Hepatocyte (in vitro differentiated cells): ENCODE data around the gene TAS2R46. TPM values are rescaled to one million over a fixed set of nuclear protein-coding genes. Genes with fewer than 3 reads are reported as not detected.

Source experiments
- DNase-seq: peaks from one replicate; pipeline ENCODE4 v3.0.0-alpha.2; 2016; ENCODE audit warnings: low spot score
- H2AFZ ChIP-seq: fragments of 200-600 bp; sonication (generic); 2 replicates; pipeline ENCODE4 v1.6.0; 2016; ENCODE audit warnings: antibody characterized with exemption, mild to moderate bottlenecking
- H3K27ac ChIP-seq: fragments of 200-600 bp; sonication (generic); 2 replicates; pipeline ENCODE4 v1.5.1; 2016; ENCODE audit warnings: mild to moderate bottlenecking
- H3K27me3 ChIP-seq: fragments of 200-600 bp; sonication (generic); 2 replicates; pipeline ENCODE4 v1.6.1; 2016
- H3K36me3 ChIP-seq: fragments of 200-600 bp; sonication (generic); replicated peaks from 2 replicates; pipeline ENCODE4 v1.5.1; 2016; ENCODE audit warnings: low read depth; ENCODE audit not compliant: insufficient read depth
- H3K4me1 ChIP-seq: fragments of 200-600 bp; sonication (generic); 2 replicates; pipeline ENCODE4 v1.5.1; 2016; ENCODE audit warnings: mild to moderate bottlenecking, moderate library complexity; ENCODE audit not compliant: insufficient read depth
- H3K4me2 ChIP-seq: fragments of 200-600 bp; sonication (generic); 2 replicates; pipeline ENCODE4 v1.6.0; 2016
- H3K4me3 ChIP-seq: fragments of 200-600 bp; sonication (generic); 2 replicates; pipeline ENCODE4 v1.5.1; 2016; ENCODE audit warnings: mild to moderate bottlenecking
- H3K79me2 ChIP-seq: fragments of 200-600 bp; sonication (generic); 2 replicates; pipeline ENCODE4 v1.6.0; 2017; ENCODE audit warnings: mild to moderate bottlenecking
- H3K9me2 ChIP-seq: fragments of 200-600 bp; sonication (generic); replicated peaks from 2 replicates; pipeline ENCODE4 v1.6.0; 2017; ENCODE audit warnings: mild to moderate bottlenecking; ENCODE audit not compliant: insufficient read depth
- H3K9me3 ChIP-seq: fragments of 200-600 bp; sonication (generic); 2 replicates; pipeline ENCODE4 v1.5.1; 2016; ENCODE audit warnings: low read depth, mild to moderate bottlenecking
- H4K20me1 ChIP-seq: fragments of 200-600 bp; sonication (generic); 2 replicates; pipeline ENCODE4 v1.6.0; 2016; ENCODE audit warnings: mild to moderate bottlenecking; ENCODE audit not compliant: insufficient read depth, poor library complexity, severe bottlenecking
- CTCF ChIP-seq: fragments of 200-600 bp; sonication (generic); IDR thresholded peaks from 2 replicates; pipeline ENCODE4 v1.5.1; 2016; ENCODE audit warnings: antibody characterized with exemption, mild to moderate bottlenecking; ENCODE audit not compliant: poor library complexity
- EZH2 ChIP-seq: fragments of 200-600 bp; sonication (generic); IDR thresholded peaks from 2 replicates; pipeline ENCODE4 v1.6.1; 2016; ENCODE audit warnings: antibody characterized with exemption, mild to moderate bottlenecking, borderline replicate concordance
- EZH2phosphoT487 ChIP-seq: fragments of 200-600 bp; sonication (generic); IDR thresholded peaks from one replicate; pipeline ENCODE4 v1.6.1; 2018; ENCODE audit warnings: antibody characterized with exemption, mild to moderate bottlenecking, low read depth, moderate library complexity; ENCODE audit not compliant: unreplicated experiment, severe bottlenecking
- WGBS: methylation state at CpG from one replicate; pipeline ENCODE4 v1.1.6; 2016; ENCODE audit warnings: low lambda C conversion rate; ENCODE audit errors: missing lambda C conversion rate; 5-methylcytosine and 5-hydroxymethylcytosine counted together
- polyA plus RNA-seq: library from polyadenylated mRNA; unstranded; fragments of >200 nt; fragmentation: Nextera tagmentation; extraction: Ambion mirVana; gene quantifications from 2 replicates; pipeline ENCODE4 v1.2.1, GENCODE V29; 2016
- total RNA-seq: library from RNA; depleted of rRNA; stranded (reverse); fragments of >200 nt; gene quantifications from 2 replicates; pipeline ENCODE4 v1.2.3, GENCODE V29; 2014

TAS2R46 gene
- total and polyA plus RNA-seq, 2 experiments from 2014 or later: 2.9 TPM; not detected in 1

GRCh38 chr12:11075642-11076041, 13.5 kb upstream of the TAS2R46 start:
- H2AFZ ChIP-seq: no peak overlapping the region
- no peak overlapping the region for H3K4me3 ChIP-seq
- H4K20me1 ChIP-seq: no peaks in the 10 kb centered on the region
- no peaks in the 10 kb centered on the region for H3K9me2 ChIP-seq
- no peak for DNase-seq
- H3K79me2 ChIP-seq: no peaks in the 10 kb centered on the region
- H3K4me2 ChIP-seq: no peak overlapping the region
- no peaks in the 10 kb centered on the region for H3K36me3 ChIP-seq
- TF ChIP-seq EZH2 (no peak), CTCF (no peak), EZH2phosphoT487 (no peak)
- no peaks in the 10 kb centered on the region for H3K27me3 ChIP-seq
- WGBS: 66% methylated on average over 3 of the region's 3 CpGs
- H3K4me1 ChIP-seq: no peaks in the 10 kb centered on the region
- no peak overlapping the region for H3K27ac ChIP-seq
- no peaks in the 10 kb centered on the region for H3K9me3 ChIP-seq

- WGBS: 45% methylated on average over 4 of the region's 4 CpGs
- TF ChIP-seq EZH2phosphoT487 (no peak), EZH2 (no peak), CTCF (no peak)
- no peaks in the 10 kb centered on the region for H3K9me2 ChIP-seq
These were observed 9.3 kb upstream of the TAS2R46 start for GRCh38 chr12:11071414-11071813.

GRCh38 chr12:11070999-11071398, 8.9 kb upstream of the TAS2R46 start:
- Histone ChIP-seq H3K9me3 (no peaks in the 10 kb centered on the region), H3K27ac (no peak overlapping the region), H3K4me2 (peak overlapping the region; percentile 61), H2AFZ (no peak overlapping the region), H3K9me2 (no peaks in the 10 kb centered on the region), H3K79me2 (peaks cover 2% of the 10 kb centered on the region), H3K4me1 (no peaks in the 10 kb centered on the region), H3K27me3 (no peaks in the 10 kb centered on the region), H3K4me3 (no peak overlapping the region), H3K36me3 (no peaks in the 10 kb centered on the region), H4K20me1 (peaks cover 4% of the 10 kb centered on the region)
- no peak for TF ChIP-seq CTCF
- TF ChIP-seq EZH2: no peak
- TF ChIP-seq EZH2phosphoT487: no peak
- no peak for DNase-seq
- WGBS: 40% methylated on average over 1 of the region's 1 CpG

More at GRCh38 chr12:11071414-11071813, 9.3 kb upstream of the TAS2R46 start:
- H3K4me2 ChIP-seq: peak overlapping the region; percentile 61
- H3K4me1 ChIP-seq: no peaks in the 10 kb centered on the region
- no peaks in the 10 kb centered on the region for H3K9me3 ChIP-seq
- no peak overlapping the region for H2AFZ ChIP-seq
- no peak overlapping the region for H3K27ac ChIP-seq
- DNase-seq: no peak
- H3K27me3 ChIP-seq: no peaks in the 10 kb centered on the region
- no peaks in the 10 kb centered on the region for H3K36me3 ChIP-seq
- peaks cover 3% of the 10 kb centered on the region for H4K20me1 ChIP-seq
- peaks cover 2% of the 10 kb centered on the region for H3K79me2 ChIP-seq
- H3K4me3 ChIP-seq: no peak overlapping the region

GRCh38 chr12:11069854-11070365, 7.8 kb upstream of the TAS2R46 start:
- Histone ChIP-seq H3K27ac (peak overlapping the region; percentile 5), H3K27me3 (no peaks in the 10 kb centered on the region), H3K79me2 (peaks cover 2% of the 10 kb centered on the region), H3K9me3 (no peaks in the 10 kb centered on the region), H3K4me1 (no peaks in the 10 kb centered on the region), H3K36me3 (no peaks in the 10 kb centered on the region), H3K4me3 (no peak overlapping the region), H2AFZ (no peak overlapping the region), H3K9me2 (no peaks in the 10 kb centered on the region), H4K20me1 (peaks cover 4% of the 10 kb centered on the region), H3K4me2 (no peak overlapping the region)
- 91% methylated on average over 5 of the region's 5 CpGs for WGBS
- no peak for DNase-seq
- no peak for TF ChIP-seq CTCF
- no peak for TF ChIP-seq EZH2phosphoT487
- no peak for TF ChIP-seq EZH2
